Cardiac muscle cell (in vitro differentiated cells and primary cell): ENCODE results near the gene CALN1. TPM values are rescaled to one million over a fixed set of nuclear protein-coding genes. Genes with fewer than 3 reads are reported as not detected.

Experiments used
- DNase-seq, 2 donors: peaks; one replicate each; pipeline versions ENCODE4 v3.0.0 to v3.0.0-alpha.2; 2010 to 2017; ENCODE audit warnings: low read depth in 1 of 2, low spot score in 1 of 2
- H3K27ac ChIP-seq: fragments of 200-600 bp; sonication (generic); 2 replicates; pipeline ENCODE4 v1.5.1; 2016
- H3K27me3 ChIP-seq: fragments of 200-600 bp; sonication (generic); 2 replicates; pipeline ENCODE4 v1.6.0; 2016; ENCODE audit warnings: control low read depth
- H3K36me3 ChIP-seq: fragments of 200-600 bp; sonication (generic); 2 replicates; pipeline ENCODE4 v1.5.1; 2016; ENCODE audit warnings: control low read depth
- H3K4me1 ChIP-seq: fragments of 200-600 bp; sonication (generic); 2 replicates; pipeline ENCODE4 v1.8.1; 2017; ENCODE audit warnings: low read depth, mild to moderate bottlenecking, mixed run types
- H3K4me3 ChIP-seq: fragments of 200-600 bp; sonication (generic); 2 replicates; pipeline ENCODE4 v1.5.1; 2016; ENCODE audit warnings: mild to moderate bottlenecking
- H3K9me3 ChIP-seq: fragments of 200-600 bp; sonication (generic); 2 replicates; pipeline ENCODE4 v1.5.1; 2017; ENCODE audit warnings: low read depth, mild to moderate bottlenecking, control low read depth
- CTCF ChIP-seq: IDR thresholded peaks from 2 replicates; pipeline ENCODE4 v1.5.1; 2012; ENCODE audit warnings: low read depth, mild to moderate bottlenecking, low read length
- polyA plus RNA-seq: library from polyadenylated mRNA; unstranded; fragments of >200 nt; fragmentation: Nextera tagmentation; extraction: Ambion mirVana; gene quantifications from 2 replicates; pipeline ENCODE4 v1.2.1, GENCODE V29; 2016
- total RNA-seq: library from RNA; depleted of rRNA; stranded (reverse); fragments of >200 nt; gene quantifications from 2 replicates; pipeline ENCODE4 v1.2.3, GENCODE V29; 2016

CALN1 gene
- total and polyA plus RNA-seq, 2 experiments from 2014 or later = 0.03 to 0.18 TPM

DNA sequence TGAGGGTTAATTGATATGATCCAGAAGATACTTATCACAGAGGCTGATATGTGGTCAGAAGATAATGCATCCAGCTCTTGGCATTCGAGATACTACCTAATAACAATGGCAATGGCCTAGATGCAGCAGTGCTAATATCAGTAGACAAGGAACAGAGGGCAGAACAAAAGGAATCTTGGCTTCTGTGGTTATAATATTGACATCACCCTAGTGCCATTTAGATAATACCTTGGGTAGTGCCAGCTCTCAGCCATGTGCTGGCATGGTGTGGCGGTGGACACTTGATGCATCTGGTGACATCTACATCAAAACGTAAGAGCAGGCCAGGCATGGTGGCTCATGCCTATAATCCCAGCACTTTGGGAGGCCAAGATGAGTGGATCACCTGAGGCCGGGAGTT is 101.8 kb downstream of the CALN1 start:
- DNase-seq = no peak
- TF ChIP-seq CTCF = no peak
- no peaks in the 10 kb centered on the region for H3K27me3 ChIP-seq
- no peak overlapping the region for H3K27ac ChIP-seq
- H3K36me3 ChIP-seq = no peaks in the 10 kb centered on the region
- no peak overlapping the region for H3K4me3 ChIP-seq
- no peaks in the 10 kb centered on the region for H3K4me1 ChIP-seq
- no peaks in the 10 kb centered on the region for H3K9me3 ChIP-seq

DNA sequence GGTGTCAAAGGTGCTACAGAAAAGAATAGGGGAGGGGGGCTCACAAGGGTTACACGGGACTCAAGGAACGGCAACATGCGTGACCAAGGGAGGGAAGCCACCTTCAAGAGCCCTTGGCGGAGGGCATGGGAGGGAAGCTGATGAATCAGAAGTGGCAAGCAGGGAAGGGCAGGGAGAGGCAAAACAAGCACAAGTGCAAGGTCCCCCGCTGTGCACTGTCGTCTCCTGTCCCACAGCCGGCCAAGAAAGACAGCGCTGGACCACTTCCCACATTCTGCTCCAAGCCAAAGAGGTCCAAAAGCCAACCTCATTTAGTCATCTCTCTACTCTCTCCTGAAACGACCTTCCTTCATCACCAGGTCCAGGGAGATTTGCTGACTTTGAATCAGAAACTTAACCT is 102.7 kb downstream of the CALN1 start:
- H3K36me3 ChIP-seq = no peaks in the 10 kb centered on the region
- no peak for TF ChIP-seq CTCF
- H3K27me3 ChIP-seq = no peaks in the 10 kb centered on the region
- no peak for DNase-seq
- H3K4me3 ChIP-seq = no peak overlapping the region
- H3K27ac ChIP-seq = no peak overlapping the region
- no peaks in the 10 kb centered on the region for H3K4me1 ChIP-seq
- no peaks in the 10 kb centered on the region for H3K9me3 ChIP-seq

- H3K4me1 ChIP-seq = no peaks in the 10 kb centered on the region
- no peak overlapping the region for H3K4me3 ChIP-seq
- no peaks in the 10 kb centered on the region for H3K36me3 ChIP-seq
- H3K27me3 ChIP-seq = no peaks in the 10 kb centered on the region
- no peaks in the 10 kb centered on the region for H3K9me3 ChIP-seq
- no peak for DNase-seq
- H3K27ac ChIP-seq = no peak overlapping the region
- no peak for TF ChIP-seq CTCF
Measured at GRCh38 chr7:72308986-72309385, 103.2 kb downstream of the CALN1 start.

GRCh38 chr7:72307566-72307965 is 104.6 kb downstream of the CALN1 start:
- DNase-seq = no peak
- no peak for TF ChIP-seq CTCF
- H3K9me3 ChIP-seq = no peaks in the 10 kb centered on the region
- H3K27me3 ChIP-seq = no peaks in the 10 kb centered on the region
- H3K36me3 ChIP-seq = no peaks in the 10 kb centered on the region
- no peak overlapping the region for H3K4me3 ChIP-seq
- H3K27ac ChIP-seq = no peak overlapping the region
- no peaks in the 10 kb centered on the region for H3K4me1 ChIP-seq

- H3K27ac ChIP-seq = no peak overlapping the region
- DNase-seq = no peak
- H3K4me3 ChIP-seq = no peak overlapping the region
- H3K4me1 ChIP-seq = no peaks in the 10 kb centered on the region
- no peaks in the 10 kb centered on the region for H3K9me3 ChIP-seq
- no peaks in the 10 kb centered on the region for H3K27me3 ChIP-seq
- no peak for TF ChIP-seq CTCF
- H3K36me3 ChIP-seq = no peaks in the 10 kb centered on the region
Measured at GRCh38 chr7:72298912-72299311, 113.2 kb downstream of the CALN1 start.

DNA sequence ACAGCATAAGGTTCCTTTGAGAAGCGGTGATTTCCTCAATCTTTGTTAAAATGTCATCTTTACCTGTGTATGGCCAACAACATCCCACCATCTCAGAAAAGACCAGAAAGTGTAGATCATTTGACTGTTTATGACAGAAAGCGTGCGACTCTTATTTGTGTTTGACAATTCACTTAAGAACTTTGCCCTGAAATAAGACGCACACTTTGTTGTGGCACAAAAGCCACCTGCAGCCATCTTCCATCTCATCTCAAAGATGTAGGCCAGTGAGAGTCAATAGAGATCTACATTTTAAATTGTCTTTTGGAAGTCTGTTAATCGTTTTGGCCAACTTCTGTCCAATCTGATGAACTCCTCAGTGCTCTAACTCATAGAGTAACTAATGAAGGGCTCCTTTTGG is 114.0 kb downstream of the CALN1 start:
- TF ChIP-seq CTCF = no peak
- H3K4me3 ChIP-seq = no peak overlapping the region
- H3K36me3 ChIP-seq = no peaks in the 10 kb centered on the region

More for the DNA sequence above, 114.0 kb downstream of the CALN1 start:
- DNase-seq = no peak
- H3K4me1 ChIP-seq = no peaks in the 10 kb centered on the region
- no peak overlapping the region for H3K27ac ChIP-seq
- H3K9me3 ChIP-seq = no peaks in the 10 kb centered on the region
- no peaks in the 10 kb centered on the region for H3K27me3 ChIP-seq
